AG09319 (cell line): ENCODE measurements around the gene P2RY6.

ENCODE experiments used
- DNase-seq: peaks from one replicate; pipeline ENCODE4 v3.0.0-alpha.2; 2010; ENCODE audit warnings: low read depth; ENCODE audit errors: extremely low read depth
- TF ChIP-seq, protein P1 (sequence below): IDR thresholded peaks from 2 replicates; pipeline ENCODE4 v1.5.1; 2011; ENCODE audit warnings: low read depth, mild to moderate bottlenecking, inconsistent platforms, low read length, moderate library complexity

The P2RY6 gene, protein sequence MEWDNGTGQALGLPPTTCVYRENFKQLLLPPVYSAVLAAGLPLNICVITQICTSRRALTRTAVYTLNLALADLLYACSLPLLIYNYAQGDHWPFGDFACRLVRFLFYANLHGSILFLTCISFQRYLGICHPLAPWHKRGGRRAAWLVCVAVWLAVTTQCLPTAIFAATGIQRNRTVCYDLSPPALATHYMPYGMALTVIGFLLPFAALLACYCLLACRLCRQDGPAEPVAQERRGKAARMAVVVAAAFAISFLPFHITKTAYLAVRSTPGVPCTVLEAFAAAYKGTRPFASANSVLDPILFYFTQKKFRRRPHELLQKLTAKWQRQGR

DNA sequence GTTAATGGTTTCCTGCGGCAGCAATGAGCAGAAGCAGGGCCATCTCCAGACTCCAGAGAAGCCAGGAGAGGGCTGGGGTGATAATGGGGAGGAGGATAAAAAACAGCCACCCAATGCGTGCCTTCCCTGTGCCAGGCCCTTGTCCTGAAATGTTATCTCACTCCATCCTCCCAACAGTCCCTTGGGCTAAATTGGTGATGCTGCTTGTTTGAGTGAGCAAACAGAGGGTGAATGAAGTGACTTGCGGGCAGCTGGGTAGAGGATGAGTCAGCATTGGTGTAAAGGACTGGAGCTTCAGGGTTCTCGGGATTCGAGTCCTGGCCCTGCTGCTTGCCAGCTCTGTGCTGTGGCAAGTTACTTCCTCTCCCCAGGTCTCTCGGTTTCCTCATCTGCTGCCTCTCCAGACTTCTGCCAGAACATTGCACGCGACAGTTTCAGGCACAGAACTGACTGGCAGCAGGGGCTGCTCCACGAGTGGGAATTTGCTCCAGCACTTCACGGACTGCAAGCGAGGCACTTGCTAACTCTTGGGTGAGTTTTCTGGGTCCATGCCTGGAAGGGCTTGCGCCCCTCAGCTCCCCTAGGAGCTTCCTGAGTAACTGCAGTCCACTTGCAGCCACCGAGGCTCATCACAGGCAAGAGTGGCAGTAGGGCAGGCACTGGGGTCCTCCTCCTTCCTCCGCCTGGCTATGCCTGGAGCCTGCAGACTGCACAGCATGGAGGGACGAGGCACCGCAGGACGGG, at the start of gene P2RY6:
TSS of gene P2RY6 (plus strand) at position 403 of the 744 bp plus-strand sequence. CDS start 24,181 bp downstream, outside the sequence.
- no peak for DNase-seq
- TF ChIP-seq, protein P1, sequence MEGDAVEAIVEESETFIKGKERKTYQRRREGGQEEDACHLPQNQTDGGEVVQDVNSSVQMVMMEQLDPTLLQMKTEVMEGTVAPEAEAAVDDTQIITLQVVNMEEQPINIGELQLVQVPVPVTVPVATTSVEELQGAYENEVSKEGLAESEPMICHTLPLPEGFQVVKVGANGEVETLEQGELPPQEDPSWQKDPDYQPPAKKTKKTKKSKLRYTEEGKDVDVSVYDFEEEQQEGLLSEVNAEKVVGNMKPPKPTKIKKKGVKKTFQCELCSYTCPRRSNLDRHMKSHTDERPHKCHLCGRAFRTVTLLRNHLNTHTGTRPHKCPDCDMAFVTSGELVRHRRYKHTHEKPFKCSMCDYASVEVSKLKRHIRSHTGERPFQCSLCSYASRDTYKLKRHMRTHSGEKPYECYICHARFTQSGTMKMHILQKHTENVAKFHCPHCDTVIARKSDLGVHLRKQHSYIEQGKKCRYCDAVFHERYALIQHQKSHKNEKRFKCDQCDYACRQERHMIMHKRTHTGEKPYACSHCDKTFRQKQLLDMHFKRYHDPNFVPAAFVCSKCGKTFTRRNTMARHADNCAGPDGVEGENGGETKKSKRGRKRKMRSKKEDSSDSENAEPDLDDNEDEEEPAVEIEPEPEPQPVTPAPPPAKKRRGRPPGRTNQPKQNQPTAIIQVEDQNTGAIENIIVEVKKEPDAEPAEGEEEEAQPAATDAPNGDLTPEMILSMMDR = no peak

DNA sequence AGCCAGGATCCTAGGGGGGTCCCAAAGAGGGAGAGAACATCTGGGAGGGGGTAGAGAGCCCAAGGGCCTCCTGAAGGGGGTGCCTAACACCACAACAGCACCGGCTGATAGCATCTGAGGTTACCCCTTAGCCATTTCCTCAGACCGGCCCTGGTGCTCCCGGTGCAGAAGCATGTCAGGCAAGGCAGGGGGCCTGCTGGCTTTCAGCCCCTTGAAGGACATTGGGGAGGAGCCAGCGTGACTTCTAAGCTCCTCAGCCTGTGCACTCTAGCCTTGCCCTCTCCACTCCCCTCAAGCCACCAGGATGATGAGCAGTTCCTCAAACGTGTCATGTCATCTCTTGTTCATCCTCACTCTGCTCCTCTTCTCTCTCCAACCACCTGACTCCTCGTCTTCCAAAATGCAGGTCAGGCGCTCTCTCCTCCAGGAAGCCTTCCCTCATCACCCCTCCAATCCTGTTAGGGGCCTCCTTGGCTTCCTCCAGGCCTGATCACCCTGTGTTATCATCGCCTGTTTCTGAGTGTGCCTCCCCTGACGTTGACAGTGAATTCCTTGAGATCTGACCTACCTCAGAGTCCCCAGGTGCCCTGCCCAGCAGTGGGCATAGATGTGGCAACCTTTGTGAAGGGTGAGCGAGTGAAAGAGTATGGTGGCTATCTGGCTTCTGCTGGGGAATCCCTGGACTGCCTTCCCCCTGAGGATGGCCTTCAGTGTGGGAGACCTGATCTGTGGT, 48.0 kb upstream of the P2RY6 start:
- DNase-seq = no peak
- TF ChIP-seq, protein P1 = no peak

DNA sequence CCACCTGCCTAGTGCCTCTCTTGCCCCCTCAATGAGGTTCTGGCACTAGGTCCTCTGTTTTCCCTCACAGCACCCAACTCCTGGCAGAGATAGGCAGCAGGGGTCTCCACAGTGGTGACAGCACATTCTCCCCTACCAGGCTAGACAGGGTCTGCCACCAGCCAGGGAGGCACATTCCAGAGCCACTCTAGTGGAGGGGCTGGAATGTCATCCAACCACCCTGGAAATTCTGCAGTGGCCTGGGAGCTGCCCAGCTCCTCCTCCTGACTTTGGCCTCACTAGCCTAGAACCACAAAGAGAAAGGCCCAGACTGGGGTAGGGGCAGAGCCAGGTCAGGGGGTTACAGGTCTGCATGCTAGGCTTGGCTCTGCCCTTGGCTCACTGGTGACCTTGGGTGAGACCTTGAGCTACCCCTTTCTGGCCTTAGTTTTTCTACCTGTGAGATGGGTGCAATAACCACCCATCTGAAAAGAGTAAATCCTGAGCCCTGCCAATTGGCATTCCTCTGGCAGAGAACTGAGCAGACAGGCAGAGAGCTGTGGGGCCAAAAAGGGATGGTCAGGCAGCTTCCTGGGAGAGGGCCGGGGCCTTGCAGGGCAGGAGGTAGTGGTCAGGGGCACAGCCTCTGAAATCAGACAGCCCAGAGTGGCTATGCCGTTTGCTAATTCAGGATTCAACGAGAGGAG, 47.0 kb upstream of the P2RY6 start:
- TF ChIP-seq, protein P1 = no peak

DNA sequence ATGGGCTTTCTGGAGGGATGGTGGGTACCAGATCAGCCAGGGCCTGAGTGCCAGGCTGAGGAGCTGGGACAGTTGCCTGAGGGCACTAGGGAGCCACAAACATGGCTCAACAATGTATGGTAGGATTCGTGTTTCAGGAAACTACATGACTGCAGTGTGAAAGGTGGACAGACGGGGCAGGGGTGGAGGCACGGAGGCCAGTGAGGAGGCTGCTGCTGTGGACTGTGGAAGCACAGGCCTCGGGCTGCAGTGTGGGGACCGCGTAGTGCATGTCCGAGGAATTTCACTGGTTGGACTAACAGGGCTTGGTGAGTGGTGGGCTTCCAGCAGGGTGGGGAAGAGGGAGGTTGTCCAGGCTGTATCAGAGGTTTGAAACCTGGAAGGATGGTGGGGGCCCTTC, 46.3 kb upstream of the P2RY6 start:
- TF ChIP-seq, protein P1 = no peak
- DNase-seq = no peak

More for the DNA sequence above, 47.0 kb upstream of the P2RY6 start:
- DNase-seq = no peak

DNA sequence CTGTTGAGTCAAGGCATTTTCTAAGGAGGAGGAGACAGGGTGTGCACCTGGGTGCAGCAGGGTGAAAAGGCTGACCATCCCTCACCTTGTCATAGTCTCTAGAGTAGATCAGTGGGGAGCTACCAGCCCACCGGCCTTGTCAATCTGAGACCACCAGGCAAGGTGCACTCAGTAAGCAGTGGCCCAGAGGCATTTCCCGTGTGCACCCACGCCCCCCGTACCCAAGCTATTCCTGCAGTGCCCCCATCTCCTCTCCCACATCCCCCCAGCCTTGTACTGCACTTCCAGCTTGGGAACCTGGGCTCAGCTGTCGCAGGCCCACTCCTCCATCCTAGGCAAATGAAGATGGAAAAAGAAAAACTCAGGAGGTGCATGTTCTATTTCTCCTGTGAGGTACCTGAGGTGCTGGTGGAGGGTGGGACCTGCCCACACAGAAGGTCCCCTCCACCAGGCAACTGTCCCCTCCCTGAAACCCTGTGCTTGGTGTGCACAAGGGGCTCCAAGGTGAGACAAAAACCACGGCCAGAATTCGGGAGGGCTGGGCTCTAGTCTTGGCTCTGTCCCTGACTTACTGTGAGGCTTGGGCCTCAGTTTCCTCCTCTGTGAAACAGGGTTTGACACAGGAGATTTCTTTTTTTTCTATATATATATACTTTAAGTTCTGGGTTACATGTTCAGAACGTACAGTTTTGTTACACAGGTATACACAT, 45.7 kb upstream of the P2RY6 start:
- no peak for DNase-seq
- TF ChIP-seq, protein P1 = no peak

DNA sequence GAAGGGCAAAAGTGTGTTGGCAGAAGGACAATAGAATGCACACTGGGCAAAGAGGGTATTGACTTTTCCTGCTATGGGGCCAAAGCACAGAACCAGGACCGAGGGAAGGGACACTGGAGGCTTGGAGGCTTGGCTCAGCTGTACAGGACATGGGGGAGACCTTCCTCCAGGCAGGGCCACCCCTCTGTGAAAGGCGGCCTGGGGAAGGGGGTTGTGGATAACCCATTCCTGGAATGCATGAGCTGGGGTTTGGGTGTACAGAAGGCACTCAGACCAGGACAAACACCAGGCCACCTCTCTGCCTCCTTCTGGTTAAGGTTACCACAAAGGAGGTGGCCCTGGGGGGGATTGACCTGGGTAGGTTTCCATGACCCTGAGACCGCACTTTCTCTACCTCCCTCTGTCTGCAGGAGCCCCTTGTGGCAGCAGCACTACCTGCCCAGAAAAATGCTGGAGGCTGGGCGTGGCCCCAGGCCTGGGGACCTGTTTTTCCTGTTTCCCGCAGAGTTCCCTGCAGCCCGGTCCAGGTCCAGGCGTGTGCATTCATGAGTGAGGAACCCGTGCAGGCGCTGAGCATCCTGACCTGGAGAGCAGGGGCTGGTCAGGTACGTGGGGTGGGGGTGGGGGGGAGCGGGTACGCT, 44.4 kb upstream of the P2RY6 start:
- DNase-seq = no peak

More for the DNA sequence above, 44.4 kb upstream of the P2RY6 start:
- TF ChIP-seq, protein P1 = no peak
